ENCODE results near the gene KCNMA1.

DNA sequence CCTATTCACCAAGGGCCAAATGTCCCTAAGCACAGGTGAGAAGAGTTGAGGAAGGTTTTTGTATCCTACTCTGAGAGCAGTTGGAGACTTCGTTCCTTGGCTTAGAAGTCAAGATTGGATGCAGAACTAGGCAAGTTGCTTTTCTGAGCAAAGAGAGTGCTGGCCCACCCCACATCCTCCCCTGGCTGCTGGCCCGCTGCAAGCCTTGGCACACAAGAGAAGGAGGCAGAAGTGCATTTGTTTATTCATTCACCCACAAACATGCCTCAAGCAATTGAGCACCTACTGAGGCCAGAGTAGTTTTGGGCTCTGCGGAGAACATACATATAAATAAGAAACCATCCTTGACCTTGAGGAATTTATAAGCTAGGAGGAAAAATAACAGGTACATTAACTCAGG is 318.9 kb downstream of the KCNMA1 start:
- TF ChIP-seq POLR2AphosphoS5 (IDR thresholded peaks at IDR 0.05) (no peak), EP300 (IDR thresholded peaks at IDR 0.05; ENCODE audit: low read depth) (no peak), POLR2A (IDR thresholded peaks at IDR 0.05) (no peak)
- TF ChIP-seq, protein P1, sequence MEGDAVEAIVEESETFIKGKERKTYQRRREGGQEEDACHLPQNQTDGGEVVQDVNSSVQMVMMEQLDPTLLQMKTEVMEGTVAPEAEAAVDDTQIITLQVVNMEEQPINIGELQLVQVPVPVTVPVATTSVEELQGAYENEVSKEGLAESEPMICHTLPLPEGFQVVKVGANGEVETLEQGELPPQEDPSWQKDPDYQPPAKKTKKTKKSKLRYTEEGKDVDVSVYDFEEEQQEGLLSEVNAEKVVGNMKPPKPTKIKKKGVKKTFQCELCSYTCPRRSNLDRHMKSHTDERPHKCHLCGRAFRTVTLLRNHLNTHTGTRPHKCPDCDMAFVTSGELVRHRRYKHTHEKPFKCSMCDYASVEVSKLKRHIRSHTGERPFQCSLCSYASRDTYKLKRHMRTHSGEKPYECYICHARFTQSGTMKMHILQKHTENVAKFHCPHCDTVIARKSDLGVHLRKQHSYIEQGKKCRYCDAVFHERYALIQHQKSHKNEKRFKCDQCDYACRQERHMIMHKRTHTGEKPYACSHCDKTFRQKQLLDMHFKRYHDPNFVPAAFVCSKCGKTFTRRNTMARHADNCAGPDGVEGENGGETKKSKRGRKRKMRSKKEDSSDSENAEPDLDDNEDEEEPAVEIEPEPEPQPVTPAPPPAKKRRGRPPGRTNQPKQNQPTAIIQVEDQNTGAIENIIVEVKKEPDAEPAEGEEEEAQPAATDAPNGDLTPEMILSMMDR (IDR thresholded peaks at IDR 0.05): no peak
